Stimulated activated CD8-positive, alpha-beta memory T cell treated with anti-CD3 and anti-CD28 coated beads, Interleukin-7, amount 100 ng/mL, for 4 hours (primary cell): ENCODE results near the gene ADPRM.

Source experiments
- DNase-seq, 2 donors: peaks; one replicate each; pipeline ENCODE4 v3.0.0-alpha.2; 2020; ENCODE audit warnings: low read depth in 2 of 2

ADPRM gene

DNA sequence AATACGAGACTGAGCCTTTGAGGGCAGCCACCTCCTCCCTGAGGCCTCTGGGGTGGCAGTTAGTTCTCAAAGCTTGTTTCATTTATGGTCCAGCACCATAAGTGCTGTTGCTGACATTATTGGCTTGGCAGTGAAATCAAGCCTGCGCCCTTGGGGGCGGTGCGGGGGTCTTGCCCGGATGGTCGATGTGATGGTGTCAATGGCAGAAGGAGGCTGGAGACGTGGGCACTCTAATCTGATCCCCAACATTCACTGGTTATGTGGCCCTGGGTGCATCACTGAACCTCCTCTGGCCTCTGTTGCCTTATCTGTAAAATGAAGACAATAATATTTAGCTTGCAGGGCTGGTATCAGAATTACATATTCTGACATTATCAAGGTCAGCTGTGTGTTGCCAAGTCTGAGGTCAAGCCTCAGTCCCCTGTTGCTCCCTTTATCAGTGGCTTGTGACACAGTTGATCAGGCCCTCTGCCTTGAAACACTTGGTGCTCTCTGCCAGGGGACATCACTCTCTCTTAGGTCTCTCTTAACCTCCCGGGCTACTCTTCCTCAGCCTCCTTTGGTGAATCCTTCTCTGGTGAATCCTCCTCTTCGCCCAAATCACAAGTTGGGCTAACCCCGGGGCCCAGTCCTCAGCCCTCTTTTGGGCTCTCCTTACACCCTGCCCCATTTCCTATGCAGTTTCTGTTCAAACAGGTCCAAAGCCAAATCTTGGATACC lies 44.2 kb downstream of the ADPRM start:
- DNase-seq: no peak

DNA sequence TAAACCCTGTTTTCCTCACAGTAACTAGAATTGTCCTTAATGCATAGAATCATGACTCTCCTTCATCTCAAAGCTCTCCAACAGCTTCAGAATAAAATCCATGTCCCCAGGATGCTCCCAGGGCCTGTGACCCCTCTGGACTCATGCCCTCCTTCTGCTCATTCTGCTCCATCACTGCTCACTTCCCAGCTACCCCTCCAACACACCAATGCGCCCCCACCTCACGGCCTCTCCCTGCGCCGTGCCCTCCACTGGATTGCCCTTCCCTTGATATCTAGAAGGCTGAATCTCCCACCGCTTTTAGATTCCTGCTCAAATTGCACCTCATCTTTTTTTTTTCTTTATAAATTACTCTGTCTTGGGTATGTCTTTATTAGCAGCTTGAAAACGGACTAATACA lies 45.0 kb downstream of the ADPRM start:
- DNase-seq: no peak

DNA sequence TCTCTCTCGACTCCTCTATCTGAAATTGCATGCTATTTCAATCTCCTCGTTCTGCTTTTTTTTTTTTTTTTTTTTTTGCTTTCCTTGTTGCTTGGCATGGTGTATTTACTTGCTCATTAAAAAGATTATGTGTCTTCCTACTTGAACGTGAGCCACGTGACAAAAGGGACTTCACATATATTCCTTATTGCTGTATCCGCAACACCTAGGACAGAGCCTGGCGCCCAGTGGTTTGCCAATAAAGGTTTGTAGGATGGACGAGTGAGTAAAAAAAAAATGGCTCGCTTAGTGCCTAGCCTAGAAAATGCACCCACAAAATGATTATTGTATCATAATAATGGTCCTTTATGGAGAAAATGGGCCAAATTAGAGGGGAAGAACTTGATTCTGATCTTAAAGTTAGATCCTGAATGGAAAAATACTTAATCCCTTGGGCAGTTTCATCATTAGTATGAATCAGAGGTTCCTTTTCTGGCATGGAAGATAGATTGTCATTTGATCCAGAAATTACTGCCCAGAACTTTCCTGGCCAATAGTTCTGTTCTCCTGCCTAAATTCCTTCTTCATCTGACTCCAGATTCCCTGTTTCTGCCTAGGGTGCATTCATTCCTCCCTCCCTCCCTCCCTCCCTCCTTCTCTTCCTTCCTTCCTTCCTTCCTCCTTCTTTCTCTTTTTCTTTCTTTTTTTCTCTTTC lies 46.1 kb downstream of the ADPRM start:
- DNase-seq: no peak

- no peak for DNase-seq
Measured at GRCh38 chr17:10744501-10745000, 47.2 kb downstream of the ADPRM start.

DNA sequence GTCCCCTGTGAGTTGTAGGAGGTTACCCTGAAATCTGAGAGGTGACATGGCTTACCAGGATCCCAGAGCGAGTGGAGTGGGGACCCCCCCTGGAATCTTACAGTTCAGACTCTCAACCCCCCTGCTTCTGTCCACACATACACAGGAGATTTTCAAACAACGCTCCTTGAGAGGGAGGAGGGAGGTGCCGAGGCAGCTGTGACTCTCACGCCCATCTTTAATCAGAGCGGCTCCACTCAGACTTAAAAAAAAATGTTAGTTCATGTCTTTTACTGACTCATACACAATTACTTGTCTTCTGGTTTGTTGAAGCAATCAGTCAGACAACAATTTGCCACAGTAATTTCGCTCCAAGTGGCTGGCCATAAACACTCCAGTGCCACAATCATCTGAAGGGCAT lies 47.8 kb downstream of the ADPRM start:
- no peak for DNase-seq

DNA sequence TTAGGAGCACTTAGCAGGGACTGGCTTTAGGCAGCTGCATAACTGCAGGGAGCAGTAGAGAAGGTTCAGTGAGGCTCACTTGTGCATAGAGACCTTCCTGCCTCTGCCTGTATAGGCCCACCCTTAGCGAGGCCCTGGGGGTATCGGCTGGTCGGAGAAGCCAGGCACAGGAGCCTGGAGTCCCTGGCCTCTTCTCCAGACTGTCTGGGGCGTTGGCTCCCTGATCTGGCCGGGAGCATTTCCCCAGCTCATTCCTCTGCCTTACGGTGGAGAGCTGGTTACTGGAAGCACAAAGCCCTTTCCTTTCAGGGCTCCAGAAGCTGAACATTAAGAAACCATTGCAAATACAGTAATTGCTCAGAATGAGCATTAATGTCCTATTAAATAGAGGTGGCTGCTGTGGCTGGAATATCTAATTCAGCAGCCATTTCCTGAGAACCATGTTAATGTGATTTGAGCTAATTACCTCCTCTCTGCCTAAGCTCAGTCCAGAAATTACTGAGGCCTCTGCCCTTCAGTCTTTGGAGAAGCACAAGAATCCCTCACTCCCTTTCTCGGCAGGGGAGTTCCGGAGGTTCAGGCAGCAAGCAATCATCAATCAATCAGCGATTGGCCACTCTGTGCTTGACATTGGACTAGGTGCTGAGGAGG lies 51.3 kb downstream of the ADPRM start:
- DNase-seq: no peak

GRCh38 chr17:10750210-10750609 lies 52.8 kb downstream of the ADPRM start:
- no peak for DNase-seq

- no peak for DNase-seq
Measured at GRCh38 chr17:10751563-10751962, 54.2 kb downstream of the ADPRM start.

DNA sequence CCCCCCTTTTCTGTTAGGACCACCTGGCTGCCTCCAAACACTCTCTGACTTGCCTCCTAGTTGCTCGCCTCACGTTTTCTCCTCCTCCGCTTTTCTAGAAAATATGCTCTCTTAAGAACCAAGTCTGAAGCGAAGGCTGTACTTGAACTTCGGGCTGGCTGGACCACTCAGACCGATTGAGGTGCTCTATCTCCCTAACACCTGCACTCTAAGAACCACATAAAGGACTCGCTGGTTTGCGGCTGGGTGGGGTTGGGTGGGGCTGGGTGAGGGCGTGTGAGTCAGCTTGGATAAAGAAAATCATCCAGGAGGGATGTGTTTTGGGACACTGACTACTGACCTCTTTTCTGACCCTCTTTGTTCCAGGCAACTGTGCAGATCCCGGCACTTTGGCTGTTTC lies 55.3 kb downstream of the ADPRM start:
- no peak for DNase-seq

GRCh38 chr17:10754109-10754508 lies 56.7 kb downstream of the ADPRM start:
- DNase-seq: no peak

DNA sequence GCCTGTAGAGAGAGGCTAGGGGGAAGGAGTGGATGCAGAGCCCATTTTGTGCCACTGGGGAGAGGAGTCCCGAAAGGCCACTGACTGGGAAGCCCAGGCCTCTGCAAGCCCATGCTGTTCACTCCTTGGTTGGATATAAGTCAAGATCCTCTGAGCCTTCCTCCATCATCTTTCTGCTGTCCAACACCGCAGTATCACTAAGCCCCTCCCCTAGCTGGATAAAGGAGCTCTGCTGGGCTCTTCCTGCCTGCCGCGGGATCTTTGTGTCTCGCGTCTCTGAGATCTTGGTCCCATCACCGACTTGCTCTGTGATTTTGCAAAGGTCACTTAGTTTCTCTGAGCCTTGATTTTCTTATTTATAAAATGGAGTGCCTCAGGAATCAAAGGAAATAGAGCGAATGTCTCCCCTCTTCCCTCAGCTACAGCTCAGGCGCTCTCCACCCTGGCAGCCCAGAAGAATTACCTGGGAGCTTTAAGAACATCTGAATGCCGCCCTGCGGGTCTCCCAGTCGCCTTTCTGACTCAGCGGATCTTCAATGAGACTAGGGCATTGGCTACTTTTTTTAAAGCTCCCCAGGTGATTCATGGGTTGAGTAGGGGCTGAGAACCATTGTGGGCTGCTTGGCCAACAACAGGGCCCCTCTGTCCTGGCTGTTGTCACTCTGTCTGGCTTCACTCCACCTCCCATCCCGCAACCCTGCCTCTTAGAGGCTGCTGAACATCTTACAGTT lies 57.6 kb downstream of the ADPRM start:
- no peak for DNase-seq

- no peak for DNase-seq
Measured at GRCh38 chr17:10755592-10756127, 58.3 kb downstream of the ADPRM start.

- no peak for DNase-seq
Measured at GRCh38 chr17:10756185-10756584, 58.8 kb downstream of the ADPRM start.

DNA sequence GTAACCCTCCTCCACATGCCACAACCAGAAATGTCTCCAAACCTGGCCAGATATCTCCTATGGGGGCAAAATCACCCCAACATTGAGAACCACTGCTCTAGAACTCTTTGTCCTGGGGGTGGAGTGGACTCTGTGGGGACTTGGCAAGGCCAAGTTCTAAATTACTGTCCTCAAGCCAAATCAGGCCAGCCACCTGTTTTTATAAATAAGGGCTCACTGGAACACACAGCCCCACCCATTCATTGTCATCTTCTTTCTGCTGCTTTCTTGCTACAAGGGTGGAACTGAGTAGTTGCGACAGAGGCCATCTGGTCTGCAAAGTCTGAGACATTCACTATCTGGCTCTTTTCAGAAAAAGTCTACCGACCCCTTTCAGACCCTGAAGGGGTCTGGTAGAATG lies 59.2 kb downstream of the ADPRM start:
- DNase-seq: no peak

GRCh38 chr17:10757067-10757466 lies 59.7 kb downstream of the ADPRM start:
- no peak for DNase-seq

- DNase-seq: no peak
Measured at GRCh38 chr17:10757647-10758046, 60.3 kb downstream of the ADPRM start.

DNA sequence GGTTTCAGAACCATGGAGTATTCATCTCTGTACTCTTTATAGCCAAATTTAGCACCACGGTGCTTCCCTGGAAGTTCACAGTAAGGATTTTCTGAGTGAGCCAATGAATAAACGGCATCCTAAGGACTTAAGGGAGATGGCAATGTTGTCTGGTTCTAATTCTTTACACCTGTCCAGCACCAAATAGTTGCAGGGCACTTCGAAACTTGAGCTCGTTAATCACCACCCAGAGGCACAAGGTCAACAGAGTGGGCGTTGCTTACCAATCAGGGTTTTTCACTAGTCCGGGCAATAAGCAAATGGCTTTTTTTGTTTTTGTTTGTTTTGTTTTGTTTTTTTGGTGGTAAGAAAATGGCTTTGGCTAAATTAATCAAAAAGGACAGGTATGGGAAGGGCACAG lies 60.7 kb downstream of the ADPRM start:
- no peak for DNase-seq
